C4-2B (cell line): ENCODE measurements around the gene CTNNA1.

Experiments used
- CTCF ChIP-seq: fragments of 450-650 bp; conservative IDR thresholded peaks from 2 replicates; pipeline ENCODE4 v1.5.1; 2017; ENCODE audit warnings: mild to moderate bottlenecking
- ZFX ChIP-seq: fragments of 450-650 bp; IDR thresholded peaks from 2 replicates; pipeline ENCODE4 v1.6.1; 2017

GRCh38 chr5:138980441-138980840, 227.2 kb downstream of the CTNNA1 start:
- TF ChIP-seq CTCF: no peak
- TF ChIP-seq ZFX: no peak
